GM21367 (cell line): ENCODE results near the gene SNRPA1.

ENCODE experiments used
- ATAC-seq: cut with Tn5 transposase; IDR thresholded peaks from one replicate; pipeline ENCODE4 v1.9.1; 2021; ENCODE audit not compliant: unreplicated experiment

Gene SNRPA1

DNA sequence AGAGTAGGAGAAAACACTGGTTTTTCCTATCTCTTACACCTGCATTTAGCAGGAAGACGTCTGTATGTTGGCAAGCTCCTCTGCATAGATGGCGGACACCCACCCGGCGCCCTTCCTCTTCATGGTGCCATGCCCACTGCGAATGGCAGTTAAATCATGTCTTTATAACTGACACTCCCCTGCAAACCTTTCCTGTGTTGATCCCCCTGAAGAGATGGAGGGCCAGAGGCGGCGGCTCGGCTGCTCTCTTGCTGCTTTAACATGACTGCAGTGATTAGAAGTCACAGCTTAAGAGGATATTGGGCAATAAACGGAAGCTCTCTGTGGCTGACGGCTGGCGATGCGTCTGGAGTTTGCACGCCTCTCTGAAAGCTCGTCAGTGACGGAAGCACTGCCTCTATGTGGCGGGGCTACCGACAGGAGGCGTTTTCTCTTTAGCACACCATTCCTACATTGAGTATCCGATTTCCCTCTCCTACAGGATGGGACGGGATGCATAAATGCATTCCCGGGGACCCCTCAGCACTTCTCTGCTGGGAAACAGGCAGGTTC lies 25.5 kb upstream of the SNRPA1 start:
- peak; percentile 76 for ATAC-seq

DNA sequence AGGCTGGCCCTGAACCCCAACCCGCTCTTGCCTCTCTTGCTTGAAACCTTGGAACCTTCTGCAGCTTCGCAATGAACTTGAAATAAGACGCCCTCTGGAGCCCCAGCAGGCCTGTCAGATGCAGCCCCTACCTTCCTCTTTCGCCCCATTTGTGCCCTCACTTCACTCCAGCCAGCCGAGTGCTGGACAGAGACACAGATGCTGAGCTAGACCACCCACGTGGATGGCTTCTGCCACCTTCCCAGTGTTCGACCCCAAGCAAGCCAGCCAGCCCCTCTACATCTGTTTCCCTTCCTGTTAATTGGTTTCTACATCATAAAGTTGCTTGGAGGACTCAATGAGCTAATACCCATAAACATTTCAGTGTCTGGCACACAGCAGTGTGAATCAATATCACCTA lies 23.8 kb upstream of the SNRPA1 start:
- no peak for ATAC-seq

DNA sequence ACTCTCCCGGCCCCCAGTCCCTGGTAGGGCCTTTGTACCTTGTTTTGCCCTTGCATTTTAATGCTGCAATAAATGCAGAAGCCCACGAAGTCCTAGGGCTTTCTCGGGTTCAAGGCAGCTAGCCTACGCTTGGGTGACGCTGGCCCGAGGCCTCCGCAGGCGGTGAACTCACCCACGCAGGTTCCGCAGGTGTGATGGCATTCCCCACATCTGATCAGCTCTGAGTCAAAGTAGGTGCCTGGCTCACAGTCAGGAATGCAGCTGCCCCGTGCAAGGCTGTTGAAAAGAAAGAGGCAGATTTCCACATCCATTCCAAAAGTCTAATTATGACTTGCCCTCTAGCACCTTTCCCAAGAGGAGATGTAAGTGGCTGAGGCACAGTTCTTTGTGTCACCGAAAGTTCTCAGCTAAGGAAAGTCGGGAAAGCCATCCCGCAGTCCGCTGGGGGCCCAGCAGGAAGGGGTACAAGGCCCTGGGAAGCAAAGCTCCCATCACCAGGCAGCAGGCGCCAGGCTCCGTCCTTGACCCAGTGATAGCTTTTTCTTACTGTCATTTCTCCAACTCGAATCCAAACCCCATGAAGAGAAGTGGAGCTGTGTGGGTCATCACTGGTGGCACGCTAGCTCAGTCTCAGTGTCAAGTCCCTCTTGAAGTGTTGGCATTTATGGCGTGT lies 23.2 kb upstream of the SNRPA1 start:
- no peak for ATAC-seq

DNA sequence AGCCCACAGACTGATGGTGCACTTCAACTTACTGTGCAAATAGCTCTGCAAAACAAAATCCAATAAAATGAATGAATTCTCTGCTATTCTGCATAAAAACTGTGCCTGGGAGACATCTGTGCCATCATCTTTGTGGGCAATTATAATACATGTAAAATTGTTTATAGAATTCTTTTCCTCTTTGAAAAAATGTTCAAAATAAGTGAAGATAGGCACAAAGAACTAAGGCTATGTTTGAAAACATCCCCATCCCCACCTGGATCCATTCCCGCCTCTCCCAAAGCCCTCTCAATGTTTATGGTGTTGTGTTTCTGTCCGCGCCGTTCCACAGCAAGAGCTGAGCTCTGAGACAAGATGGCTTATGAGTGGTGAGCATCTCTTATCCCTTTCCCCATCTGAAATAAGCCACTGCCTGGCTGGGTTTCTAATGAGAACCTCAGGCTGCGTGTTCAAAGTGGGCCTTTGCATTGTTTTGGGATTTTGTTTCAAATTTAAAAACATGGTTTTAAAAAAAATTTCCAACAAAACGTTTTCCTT lies 22.4 kb upstream of the SNRPA1 start:
- ATAC-seq: no peak

DNA sequence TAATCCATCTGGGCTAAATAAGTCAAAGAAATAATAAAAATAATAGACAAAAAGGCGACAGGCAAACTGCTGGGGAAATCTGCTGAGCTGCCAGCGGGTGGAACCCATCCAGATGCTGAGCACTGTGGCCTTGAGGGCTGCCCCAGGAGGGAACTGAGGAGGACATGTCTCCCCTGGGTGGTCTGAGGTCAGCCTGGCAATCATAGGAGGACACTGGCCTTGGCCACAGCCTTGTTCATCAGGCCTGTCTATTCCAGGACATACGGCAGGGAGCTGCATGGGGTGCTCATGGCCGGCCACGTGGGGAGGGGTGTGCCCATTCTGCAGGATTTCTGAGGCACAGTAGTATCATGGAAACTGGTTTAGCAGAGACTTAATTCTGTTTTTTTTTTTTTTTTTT lies 21.5 kb upstream of the SNRPA1 start:
- no peak for ATAC-seq

DNA sequence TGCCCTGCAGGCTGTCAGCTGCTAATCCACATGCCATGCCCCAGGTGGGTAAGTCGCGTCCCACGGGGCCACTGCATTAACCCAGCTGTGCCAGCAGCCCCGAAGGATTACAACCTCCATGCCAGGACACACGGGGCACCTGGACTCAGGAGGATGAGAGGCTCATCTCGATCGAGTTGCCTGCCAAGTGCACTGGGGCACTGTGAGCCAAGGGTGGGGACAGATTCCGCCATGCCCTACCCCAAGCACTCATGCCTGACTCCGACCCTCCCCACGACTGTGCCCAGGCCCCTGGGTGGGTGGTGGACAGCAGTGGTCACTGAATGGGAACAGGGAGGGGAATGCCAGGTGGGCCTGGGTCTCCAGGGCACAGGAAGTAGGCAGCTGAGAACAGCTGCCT lies 20.7 kb upstream of the SNRPA1 start:
- no peak for ATAC-seq

DNA sequence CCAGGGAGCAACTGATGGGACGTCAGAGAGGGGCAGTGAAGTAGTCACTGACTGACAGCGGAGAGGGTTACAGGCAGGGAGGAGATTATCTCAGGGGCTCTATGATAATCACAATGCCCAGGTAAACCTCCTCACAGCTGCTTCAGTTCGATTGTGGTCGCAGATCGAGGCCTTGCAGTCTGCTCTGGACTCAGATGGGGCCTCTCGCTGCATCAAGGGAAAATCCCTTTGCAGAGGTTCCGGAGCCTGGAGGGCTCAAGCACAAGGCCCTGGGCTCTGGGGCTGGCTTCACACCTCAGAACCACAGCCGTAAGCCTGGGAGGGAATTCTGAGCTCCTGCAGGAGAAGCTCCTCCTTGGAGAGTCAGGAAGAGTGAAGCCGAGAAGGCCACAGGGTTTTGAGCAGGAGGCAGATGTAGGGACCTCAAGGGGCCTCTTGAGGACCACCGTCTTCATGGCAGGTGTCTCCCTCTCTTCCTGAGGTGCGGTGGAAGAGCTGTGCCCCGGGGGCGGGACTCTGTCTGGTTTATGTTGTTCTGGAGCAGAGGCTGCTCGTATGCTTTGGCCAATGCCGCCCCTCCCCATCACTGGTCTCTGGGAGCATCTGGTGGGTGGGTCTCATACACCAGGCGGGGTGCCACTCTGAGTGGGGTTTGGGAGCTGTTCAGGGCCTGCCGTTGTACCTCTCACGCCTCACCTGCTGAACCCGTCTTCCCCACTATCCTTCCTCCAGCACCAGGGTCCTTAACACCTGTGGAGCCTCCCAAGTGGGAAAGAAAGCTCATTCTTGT lies 19.5 kb upstream of the SNRPA1 start:
- ATAC-seq: no peak

DNA sequence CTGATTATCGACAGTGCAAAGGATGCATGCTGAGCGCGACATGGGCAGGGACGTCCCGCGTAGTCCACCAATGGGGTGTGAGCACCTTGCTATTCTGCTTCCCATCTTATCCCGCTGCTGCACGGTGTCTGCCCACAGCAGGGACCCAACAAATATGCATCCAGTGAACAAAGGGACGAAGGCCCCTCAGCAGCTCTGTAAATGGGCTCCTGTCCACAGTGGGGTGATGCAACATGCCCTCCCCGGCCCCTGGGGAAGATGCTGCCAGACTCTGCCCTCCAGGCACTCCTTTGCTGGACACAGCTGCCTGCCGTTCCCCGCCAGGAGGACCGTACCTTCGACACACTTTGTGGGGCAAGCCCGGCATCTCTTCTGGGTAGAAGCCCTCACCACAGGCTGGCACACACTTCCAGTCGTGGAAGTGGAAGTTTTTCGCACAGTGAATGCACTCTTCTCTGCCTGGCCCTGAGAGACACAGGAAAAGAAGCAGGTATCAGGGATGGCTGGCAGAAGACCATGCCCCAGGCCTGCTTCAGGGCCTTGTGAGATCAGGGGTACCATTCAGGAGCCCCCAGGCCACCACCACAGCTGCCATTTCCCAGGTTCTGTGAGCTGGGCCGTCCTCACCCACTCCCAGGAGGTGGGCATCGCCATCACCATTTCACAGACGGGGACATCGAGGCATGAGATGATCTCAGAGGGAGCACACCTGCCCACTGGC lies 18.2 kb upstream of the SNRPA1 start:
- ATAC-seq: no peak

DNA sequence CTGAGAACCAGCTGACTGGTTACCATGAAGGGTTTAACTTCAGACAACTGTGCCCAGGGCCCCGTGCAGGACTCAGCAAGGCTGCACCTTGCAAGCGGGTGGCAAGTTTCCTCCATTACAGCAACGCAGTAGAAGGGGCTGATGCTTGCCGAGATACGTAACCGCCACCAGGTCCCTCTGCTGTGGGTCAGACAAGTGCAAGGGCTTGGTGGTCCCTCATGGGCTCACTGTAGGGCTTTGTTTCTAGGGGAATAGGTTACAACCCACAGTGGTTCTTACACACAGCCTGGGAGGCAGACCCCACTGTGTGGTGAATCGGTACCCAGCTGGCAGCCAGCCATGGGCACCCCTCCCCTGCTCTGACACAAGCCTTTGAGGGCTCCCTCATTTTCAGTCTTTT lies 15.5 kb upstream of the SNRPA1 start:
- ATAC-seq: no peak

DNA sequence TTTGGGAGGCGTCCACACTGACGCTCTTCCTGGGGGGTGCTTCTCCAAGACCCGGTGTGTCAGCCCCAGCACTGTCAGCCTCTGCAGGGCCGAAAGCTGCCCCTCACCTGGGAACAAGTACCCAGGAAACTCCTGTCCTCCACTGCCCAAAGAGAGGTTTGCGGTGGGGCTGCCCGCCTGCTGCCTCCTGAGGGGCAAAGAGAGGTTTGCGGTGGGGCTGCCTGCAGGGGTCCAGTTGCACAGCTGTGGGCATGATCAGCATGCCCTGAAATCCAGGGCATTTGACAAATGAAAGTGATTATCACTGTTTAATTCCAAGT lies 15.1 kb upstream of the SNRPA1 start:
- no peak for ATAC-seq

DNA sequence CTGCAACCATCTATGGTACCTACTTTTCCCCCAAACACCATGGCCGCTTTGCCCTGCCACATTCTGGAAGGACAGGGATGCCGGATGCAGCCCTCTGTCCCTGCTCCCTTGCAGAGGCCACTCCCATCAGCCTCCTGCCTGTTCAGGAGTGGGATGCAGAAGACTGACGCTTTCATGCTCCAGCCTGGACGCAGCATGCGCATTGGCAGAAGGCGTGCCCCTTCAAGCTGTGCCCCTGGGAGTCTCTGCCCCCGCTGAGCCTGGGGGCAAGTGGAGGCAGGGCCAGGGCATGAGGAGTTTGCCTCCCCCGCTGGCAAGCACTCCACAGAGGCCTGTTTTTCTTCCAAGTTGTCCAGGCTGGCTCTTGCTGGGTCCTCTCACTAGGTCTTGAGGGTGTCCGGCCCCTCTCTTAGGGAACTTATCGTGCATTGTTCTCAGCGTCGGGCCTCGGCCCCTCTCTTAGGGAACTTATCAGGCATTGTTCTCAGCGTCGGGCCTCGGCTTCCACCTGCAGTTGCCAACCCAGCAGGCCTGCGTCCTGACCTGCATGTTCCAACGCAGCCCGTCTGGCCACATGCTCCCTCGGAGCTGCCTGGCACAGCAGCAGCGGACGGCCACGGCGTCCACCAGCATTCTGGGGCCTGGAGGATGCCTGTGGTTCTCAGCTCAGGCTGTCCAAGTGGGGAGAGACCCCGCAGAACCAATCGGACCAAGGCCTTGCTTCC lies 14.6 kb upstream of the SNRPA1 start:
- no peak for ATAC-seq

DNA sequence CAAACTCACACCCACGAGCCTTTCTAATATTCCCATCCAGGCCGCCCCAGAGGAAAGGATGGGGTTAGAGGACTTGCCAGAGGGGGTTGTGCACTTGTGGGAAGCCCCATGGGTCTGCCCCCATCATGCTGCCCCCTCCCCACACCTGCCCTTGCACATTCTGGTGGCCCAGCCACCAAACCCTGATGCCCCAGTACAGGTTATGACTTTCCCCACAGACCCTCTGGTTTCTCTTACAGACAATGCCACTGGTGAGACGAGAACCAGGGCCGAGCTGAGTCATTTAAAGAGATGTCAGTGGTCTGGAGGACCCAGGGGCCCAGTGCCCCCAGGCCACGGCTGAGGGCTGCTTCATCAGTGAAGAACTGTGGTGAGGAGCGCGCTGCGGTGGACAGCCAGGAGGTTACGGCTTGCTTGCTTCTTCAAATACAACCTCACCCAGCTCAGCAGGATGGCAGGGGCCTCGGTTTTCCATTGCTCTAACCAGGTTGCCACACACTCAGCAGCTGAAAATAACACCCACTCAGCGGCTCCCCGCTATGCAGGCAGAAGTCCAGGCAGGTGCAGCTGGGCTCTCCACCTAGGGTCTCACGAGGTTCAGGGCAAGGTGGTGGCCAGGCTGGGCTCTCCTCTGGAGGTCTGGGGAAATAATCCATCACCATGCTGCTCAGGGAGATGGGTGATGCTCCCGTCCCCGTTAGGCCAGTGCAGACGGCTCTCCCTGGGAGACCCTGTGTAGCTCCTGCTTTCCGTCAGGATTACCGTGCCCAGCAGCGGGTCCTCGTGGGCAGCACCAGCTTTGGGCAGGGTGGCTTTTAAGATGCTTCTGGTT lies 13.8 kb upstream of the SNRPA1 start:
- ATAC-seq: no peak

DNA sequence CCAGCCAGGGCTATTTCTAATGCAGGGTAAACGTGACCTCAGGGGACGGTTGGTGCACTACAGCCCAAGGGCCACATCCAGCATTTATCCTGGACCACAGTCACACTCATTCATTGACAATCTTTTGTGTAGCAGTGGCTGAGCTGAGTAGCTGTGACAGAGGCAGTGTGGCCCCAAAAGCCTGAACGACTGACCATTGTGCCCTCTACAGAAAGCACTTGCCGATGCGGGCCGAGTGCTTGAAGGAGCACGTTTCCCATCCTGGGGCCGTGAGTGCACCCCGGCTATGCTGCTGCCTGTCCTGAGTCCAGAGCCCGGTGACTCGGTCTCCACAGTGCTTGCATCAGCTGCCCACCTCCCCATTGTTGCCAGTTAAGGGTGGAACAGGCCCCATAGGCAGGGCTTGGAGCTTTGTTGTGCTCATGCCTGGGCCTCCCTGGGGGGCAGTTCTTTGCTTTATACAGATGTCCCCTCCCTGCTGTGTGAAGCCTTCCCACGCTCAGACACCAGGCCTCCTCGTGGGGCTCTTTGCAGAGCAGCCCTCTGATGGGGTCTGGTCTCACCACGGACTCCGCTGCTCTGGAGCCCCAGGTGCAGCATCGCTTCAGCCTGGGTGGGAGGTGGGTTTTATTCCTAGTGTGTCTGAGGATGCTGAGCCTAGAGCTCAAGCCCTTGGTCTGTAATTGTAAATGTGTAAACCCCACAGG lies 13.0 kb upstream of the SNRPA1 start:
- ATAC-seq: no peak

DNA sequence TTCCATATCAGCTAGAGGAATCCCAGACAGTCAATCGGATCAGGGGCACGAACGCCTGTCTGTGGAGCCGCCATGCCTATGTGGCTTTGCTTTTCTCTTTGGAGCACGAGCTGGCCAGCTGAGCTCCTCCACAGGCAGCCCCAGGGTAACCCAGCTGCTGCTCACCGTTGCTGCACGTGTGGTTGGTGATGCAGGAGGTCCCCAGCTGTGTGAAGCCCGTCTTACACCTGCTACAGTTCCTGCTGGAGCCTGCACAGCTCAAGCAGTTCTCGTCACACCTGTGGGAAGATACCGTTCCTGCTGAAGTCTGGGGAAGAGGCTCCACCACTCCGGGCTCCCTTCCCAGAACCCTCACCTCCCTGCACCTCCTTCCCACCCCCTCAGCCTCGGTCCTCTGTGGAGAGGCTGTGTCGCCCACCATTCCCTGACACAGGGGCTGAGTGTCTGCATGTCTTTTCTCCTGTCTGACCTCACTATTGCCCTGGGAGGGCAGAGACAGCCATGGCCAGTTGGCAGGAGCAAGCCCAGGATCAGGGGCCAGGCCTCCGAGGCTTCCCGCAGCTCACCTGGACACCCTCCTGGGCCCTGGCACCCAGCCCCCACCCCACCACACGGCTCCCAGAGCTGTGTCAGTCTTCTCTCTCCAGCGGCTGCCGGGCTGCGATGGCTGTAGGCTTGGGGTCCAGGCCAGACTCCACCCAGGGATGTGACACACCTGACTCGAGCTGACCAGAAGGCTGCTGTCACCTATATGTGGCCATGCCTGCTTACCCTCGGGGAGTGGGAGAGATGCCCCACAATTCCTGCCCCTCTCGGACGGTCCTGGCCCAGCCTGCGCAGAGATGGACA lies 12.2 kb upstream of the SNRPA1 start:
- no peak for ATAC-seq

DNA sequence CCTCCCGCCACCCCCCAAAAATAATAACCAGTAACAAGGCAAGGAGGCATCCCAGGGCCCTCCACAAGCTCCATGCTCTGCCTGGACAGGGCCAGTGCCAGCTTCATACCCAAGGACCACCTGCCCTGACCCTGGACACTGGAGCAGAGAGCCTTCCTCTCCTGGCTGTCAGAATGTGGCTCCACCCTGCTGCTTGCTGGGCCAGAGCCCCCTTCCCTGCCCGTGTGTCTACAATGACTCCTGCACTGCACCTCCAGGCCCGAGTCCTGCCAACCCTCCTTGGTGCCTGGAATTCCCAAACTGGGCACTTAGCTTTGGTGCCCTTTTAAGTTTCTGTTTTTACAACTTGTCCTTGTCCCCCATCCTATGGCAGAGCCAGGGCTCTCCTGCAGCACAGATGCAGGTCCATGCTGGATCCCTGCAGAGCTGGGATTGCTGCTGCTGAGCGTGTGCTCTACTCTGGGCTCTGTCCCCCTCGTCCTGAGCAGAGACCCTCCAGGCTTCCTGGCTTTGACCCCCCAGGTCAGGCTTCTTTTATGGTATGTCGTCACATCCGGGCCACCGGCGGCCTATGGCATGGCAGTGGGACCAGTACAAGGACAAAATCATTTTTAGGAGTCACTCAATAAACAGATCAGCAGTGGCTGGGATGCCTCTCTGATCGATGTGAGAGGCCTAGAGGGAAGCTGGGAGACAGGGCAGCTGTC lies 11.4 kb upstream of the SNRPA1 start:
- ATAC-seq: no peak

DNA sequence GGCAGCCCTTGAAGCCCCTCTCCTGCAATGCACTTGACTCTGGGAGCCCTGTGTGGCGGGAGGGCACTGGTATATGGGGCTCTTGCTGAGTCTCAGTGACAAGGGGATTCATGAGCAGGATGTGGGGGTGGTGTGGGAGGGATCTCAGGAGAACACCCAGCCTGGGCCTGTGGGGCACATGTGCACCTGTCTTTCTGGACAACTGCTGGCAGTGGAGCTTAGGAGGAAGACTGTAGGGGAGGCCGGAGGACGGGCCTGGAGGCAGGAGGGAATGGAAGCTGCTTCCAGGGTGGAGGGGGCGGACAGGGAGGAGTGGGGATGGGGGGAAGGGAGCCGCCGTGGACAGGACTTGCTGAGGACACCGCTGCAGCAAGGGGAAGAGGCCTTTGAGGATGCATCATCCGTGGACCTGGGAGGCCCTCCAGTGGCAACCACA lies 10.8 kb upstream of the SNRPA1 start:
- no peak for ATAC-seq

DNA sequence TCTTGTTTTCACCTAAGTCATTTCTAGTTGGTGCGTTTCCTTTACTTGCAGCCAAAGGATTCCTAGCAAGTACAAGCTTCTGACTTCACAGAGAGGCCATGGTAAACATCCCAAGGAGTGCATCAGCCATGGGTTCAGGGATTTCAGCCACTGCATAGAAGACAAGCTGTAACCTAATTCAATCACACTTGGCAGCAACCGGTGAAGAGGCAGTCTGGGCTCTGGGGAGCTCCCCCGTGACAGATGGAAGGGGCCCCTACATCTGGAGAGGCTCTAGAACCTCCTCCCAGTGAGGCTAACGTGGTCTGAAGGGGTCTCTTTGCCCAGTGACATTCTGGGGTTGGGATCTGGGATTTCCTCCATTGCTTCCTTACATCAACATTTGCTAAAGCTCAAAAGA lies 8.4 kb upstream of the SNRPA1 start:
- no peak for ATAC-seq
